Liver (tissue), 9 donors: Measurements from ENCODE around the gene CATSPER3. TPM values are rescaled to one million over a fixed set of nuclear protein-coding genes. Genes with fewer than 3 reads are reported as not detected.
"Not testable (repeated sequence)": the region's sequence is repeated elsewhere in the genome, so short reads cannot be mapped to it uniquely, and the experiment has no call there.

Source experiments
- DNase-seq: peaks from one replicate; pipeline ENCODE4 v3.0.0-alpha.2; 2017; ENCODE audit warnings: low spot score
- H3K27ac ChIP-seq, 2 donors: one replicate each; pipeline ENCODE4 v1.7.0; 2013; ENCODE audit warnings: inconsistent platforms in 2 of 2, low read length in 2 of 2, control low read depth in 1 of 2, low read depth in 1 of 2, mild to moderate bottlenecking in 1 of 2
- H3K27me3 ChIP-seq, 4 donors: one replicate each; pipeline versions ENCODE4 v1.6.1 to v1.7.0; 2013; ENCODE audit warnings: low read length in 3 of 4, inconsistent platforms in 1 of 4, mild to moderate bottlenecking in 1 of 4, moderate library complexity in 1 of 4; ENCODE audit not compliant: control insufficient read depth in 4 of 4, insufficient read depth in 4 of 4
- H3K36me3 ChIP-seq, 4 donors: one replicate each; pipeline versions ENCODE4 v1.6.1 to v1.7.0; 2013; ENCODE audit warnings: low read length in 3 of 4, mild to moderate bottlenecking in 3 of 4, low read depth in 1 of 4, moderate library complexity in 1 of 4; ENCODE audit not compliant: control insufficient read depth in 4 of 4, insufficient read depth in 3 of 4
- H3K4me1 ChIP-seq, 4 donors: one replicate each; pipeline versions ENCODE4 v1.6.1 to v1.7.0; 2013; ENCODE audit warnings: low read length in 3 of 4, mild to moderate bottlenecking in 3 of 4, moderate library complexity in 1 of 4; ENCODE audit not compliant: control insufficient read depth in 4 of 4, insufficient read depth in 4 of 4
- H3K4me3 ChIP-seq, 3 donors: one replicate each; pipeline versions ENCODE4 v1.6.1 to v1.7.0; 2013; ENCODE audit warnings: low read length in 3 of 3, control low read depth in 1 of 3, low read depth in 1 of 3, mild to moderate bottlenecking in 1 of 3
- H3K9ac ChIP-seq, 2 donors: one replicate each; pipeline ENCODE4 v1.7.0; 2013; ENCODE audit warnings: low read length in 2 of 2, mild to moderate bottlenecking in 2 of 2, moderate library complexity in 2 of 2, control low read depth in 1 of 2, low read depth in 1 of 2
- H3K9me3 ChIP-seq, 4 donors: one replicate each; pipeline versions ENCODE4 v1.6.1 to v1.7.0; 2013; ENCODE audit warnings: low read length in 3 of 4; ENCODE audit not compliant: control insufficient read depth in 4 of 4
- ATF3 ChIP-seq: IDR thresholded peaks from 2 replicates; pipeline ENCODE4 v1.6.1; 2016; ENCODE audit warnings: antibody characterized with exemption
- EGR1 ChIP-seq, 2 donors: IDR thresholded peaks; 2 replicates each; pipeline ENCODE4 v1.6.1; 2016 to 2018; ENCODE audit warnings: antibody characterized with exemption in 2 of 2, low read depth in 2 of 2
- FOXA1 ChIP-seq: IDR thresholded peaks from 2 replicates; pipeline ENCODE4 v1.6.1; 2016; ENCODE audit warnings: antibody characterized with exemption
- FOXA2 ChIP-seq: IDR thresholded peaks from 2 replicates; pipeline ENCODE4 v1.6.1; 2016; ENCODE audit warnings: antibody characterized with exemption
- GABPA ChIP-seq, 2 donors: IDR thresholded peaks in 1 of 2; conservative IDR thresholded peaks in 1 of 2; 2 replicates each; pipeline ENCODE4 v1.6.1; 2016; ENCODE audit warnings: antibody characterized with exemption in 2 of 2, mild to moderate bottlenecking in 1 of 2, moderate library complexity in 1 of 2
- HNF4A ChIP-seq, 2 donors: conservative IDR thresholded peaks; 2 replicates each; pipeline ENCODE4 v1.6.1; 2016; ENCODE audit warnings: antibody characterized with exemption in 2 of 2, mild to moderate bottlenecking in 2 of 2
- HNF4G ChIP-seq: IDR thresholded peaks from 2 replicates; pipeline ENCODE4 v1.6.1; 2016; ENCODE audit warnings: antibody characterized with exemption
- JUND ChIP-seq, 2 donors: IDR thresholded peaks; 2 replicates each; pipeline ENCODE4 v1.6.1; 2016; ENCODE audit warnings: antibody characterized with exemption in 2 of 2
- MAX ChIP-seq: IDR thresholded peaks from 2 replicates; pipeline ENCODE4 v1.6.1; 2016; ENCODE audit warnings: antibody characterized with exemption
- REST ChIP-seq: IDR thresholded peaks from 2 replicates; pipeline ENCODE4 v1.6.1; 2016; ENCODE audit warnings: antibody characterized with exemption, mild to moderate bottlenecking
- RXRA ChIP-seq, 2 donors: IDR thresholded peaks; 2 replicates each; pipeline ENCODE4 v1.6.1; 2017 to 2018; ENCODE audit warnings: antibody characterized with exemption in 2 of 2, mild to moderate bottlenecking in 1 of 2
- SP1 ChIP-seq: IDR thresholded peaks from 2 replicates; pipeline ENCODE4 v1.6.1; 2018; ENCODE audit warnings: antibody characterized with exemption, mild to moderate bottlenecking
- TAF1 ChIP-seq: conservative IDR thresholded peaks from 2 replicates; pipeline ENCODE4 v1.6.1; 2016; ENCODE audit warnings: antibody characterized with exemption, mild to moderate bottlenecking
- YY1 ChIP-seq: IDR thresholded peaks from 2 replicates; pipeline ENCODE4 v1.6.1; 2016; ENCODE audit warnings: antibody characterized with exemption, mild to moderate bottlenecking
- WGBS: extraction: QIAGEN DNeasy Blood & Tissue Kit; methylation state at CpG from one replicate; pipeline ENCODE4 v1.1.7; 2013; 5-methylcytosine and 5-hydroxymethylcytosine counted together
- polyA plus RNA-seq, 2 donors: library from polyadenylated mRNA; stranded (reverse) in 1 of 2; unstranded in 1 of 2; fragments of 200-250 nt in 1 of 2; fragments of >200 nt in 1 of 2; fragmentation: Nextera tagmentation in 1 of 2; extraction: Ambion mirVana in 1 of 2; gene quantifications; one replicate each; pipeline versions ENCODE4 v1.2.1 to v1.2.3, GENCODE V29; 2013 to 2015
- total RNA-seq, 2 donors: library from RNA; depleted of rRNA; stranded (reverse); fragments of >200 nt; gene quantifications; one replicate each; pipeline ENCODE4 v1.2.3, GENCODE V29; 2014
- TF ChIP-seq, protein P1 (sequence below): fragments of 150-350 bp; IDR thresholded peaks from 2 replicates; pipeline ENCODE4 v1.5.1; 2017; ENCODE audit warnings: improper control_type of control experiment, low read depth, low read length; ENCODE audit not compliant: missing input control
- TF ChIP-seq, protein P2 (sequence below): IDR thresholded peaks from 2 replicates; pipeline ENCODE4 v1.6.1; 2016; ENCODE audit warnings: antibody characterized with exemption
- donor health status: healthy.
- donor health status: healthy.
- donor health status: healthy.
- donor health status: healthy.
- donor health status: healthy.

The CATSPER3 gene
- total and polyA plus RNA-seq, 4 donors, result 0.28 to 0.37 (median 0.34) TPM

GRCh38 chr5:134989266-134989830 lies 21.6 kb downstream of the CATSPER3 start:
- no peak for DNase-seq
- Histone ChIP-seq H3K27ac (no peak overlapping the region), H3K9ac (no peak overlapping the region), H3K27me3 (no peaks in the 10 kb centered on the region), H3K36me3 (no peaks in the 10 kb centered on the region), H3K4me3 (no peak overlapping the region), H3K9me3 (no peaks in the 10 kb centered on the region), H3K4me1 (no peaks in the 10 kb centered on the region)
- TF ChIP-seq ATF3 (no peak), SP1 (no peak), MAX (no peak), RXRA (IDR thresholded peaks at IDR 0.05) (no peak), JUND (IDR thresholded peaks at IDR 0.05) (no peak), TAF1 (no peak), EGR1 (IDR thresholded peaks at IDR 0.05; ENCODE audit: low read depth in 2 of 2) (no peak), YY1 (no peak), HNF4G (no peak), HNF4A (conservative IDR thresholded peaks at IDR 0.05) (no peak), GABPA (IDR thresholded peaks at IDR 0.05 in 1 of 2, conservative IDR thresholded peaks at IDR 0.05 in 1 of 2) (no peak), FOXA1 (no peak), FOXA2 (no peak)
- TF ChIP-seq, protein P1, sequence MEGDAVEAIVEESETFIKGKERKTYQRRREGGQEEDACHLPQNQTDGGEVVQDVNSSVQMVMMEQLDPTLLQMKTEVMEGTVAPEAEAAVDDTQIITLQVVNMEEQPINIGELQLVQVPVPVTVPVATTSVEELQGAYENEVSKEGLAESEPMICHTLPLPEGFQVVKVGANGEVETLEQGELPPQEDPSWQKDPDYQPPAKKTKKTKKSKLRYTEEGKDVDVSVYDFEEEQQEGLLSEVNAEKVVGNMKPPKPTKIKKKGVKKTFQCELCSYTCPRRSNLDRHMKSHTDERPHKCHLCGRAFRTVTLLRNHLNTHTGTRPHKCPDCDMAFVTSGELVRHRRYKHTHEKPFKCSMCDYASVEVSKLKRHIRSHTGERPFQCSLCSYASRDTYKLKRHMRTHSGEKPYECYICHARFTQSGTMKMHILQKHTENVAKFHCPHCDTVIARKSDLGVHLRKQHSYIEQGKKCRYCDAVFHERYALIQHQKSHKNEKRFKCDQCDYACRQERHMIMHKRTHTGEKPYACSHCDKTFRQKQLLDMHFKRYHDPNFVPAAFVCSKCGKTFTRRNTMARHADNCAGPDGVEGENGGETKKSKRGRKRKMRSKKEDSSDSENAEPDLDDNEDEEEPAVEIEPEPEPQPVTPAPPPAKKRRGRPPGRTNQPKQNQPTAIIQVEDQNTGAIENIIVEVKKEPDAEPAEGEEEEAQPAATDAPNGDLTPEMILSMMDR, result no peak
- TF ChIP-seq, protein P2, sequence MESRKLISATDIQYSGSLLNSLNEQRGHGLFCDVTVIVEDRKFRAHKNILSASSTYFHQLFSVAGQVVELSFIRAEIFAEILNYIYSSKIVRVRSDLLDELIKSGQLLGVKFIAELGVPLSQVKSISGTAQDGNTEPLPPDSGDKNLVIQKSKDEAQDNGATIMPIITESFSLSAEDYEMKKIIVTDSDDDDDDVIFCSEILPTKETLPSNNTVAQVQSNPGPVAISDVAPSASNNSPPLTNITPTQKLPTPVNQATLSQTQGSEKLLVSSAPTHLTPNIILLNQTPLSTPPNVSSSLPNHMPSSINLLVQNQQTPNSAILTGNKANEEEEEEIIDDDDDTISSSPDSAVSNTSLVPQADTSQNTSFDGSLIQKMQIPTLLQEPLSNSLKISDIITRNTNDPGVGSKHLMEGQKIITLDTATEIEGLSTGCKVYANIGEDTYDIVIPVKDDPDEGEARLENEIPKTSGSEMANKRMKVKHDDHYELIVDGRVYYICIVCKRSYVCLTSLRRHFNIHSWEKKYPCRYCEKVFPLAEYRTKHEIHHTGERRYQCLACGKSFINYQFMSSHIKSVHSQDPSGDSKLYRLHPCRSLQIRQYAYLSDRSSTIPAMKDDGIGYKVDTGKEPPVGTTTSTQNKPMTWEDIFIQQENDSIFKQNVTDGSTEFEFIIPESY, result no peak
- WGBS, result 92% methylated on average over 3 of the region's 3 CpGs

- H3K36me3 ChIP-seq, H3K9ac ChIP-seq, H3K27me3 ChIP-seq, H3K4me1 ChIP-seq, DNase-seq, H3K27ac ChIP-seq, H3K4me3 ChIP-seq, H3K9me3 ChIP-seq: not testable (repeated sequence)
- WGBS, result 83% methylated on average over 5 of the region's 5 CpGs
Measured at GRCh38 chr5:134990183-134990582, 22.5 kb downstream of the CATSPER3 start.

- Histone ChIP-seq H3K4me3 (no peak overlapping the region), H3K4me1 (no peaks in the 10 kb centered on the region), H3K9me3 (no peaks in the 10 kb centered on the region), H3K27me3 (no peaks in the 10 kb centered on the region), H3K36me3 (no peaks in the 10 kb centered on the region), H3K27ac (no peak overlapping the region), H3K9ac (no peak overlapping the region)
- DNase-seq, result no peak
- TF ChIP-seq YY1, result no peak
- TF ChIP-seq, protein P2, result no peak
- no peak for TF ChIP-seq FOXA2
- TF ChIP-seq REST, result no peak
- no peak for TF ChIP-seq MAX
- TF ChIP-seq EGR1 (IDR thresholded peaks at IDR 0.05; ENCODE audit: low read depth in 2 of 2), result no peak
- TF ChIP-seq HNF4G, result no peak
- TF ChIP-seq RXRA (IDR thresholded peaks at IDR 0.05), result no peak
- WGBS, result 95% methylated on average over 5 of the region's 5 CpGs
Measured at GRCh38 chr5:134992148-134992547, 24.4 kb downstream of the CATSPER3 start.
